GM12878 (cell line): ENCODE data around the gene CAPSL. TPM values are rescaled to one million over a fixed set of nuclear protein-coding genes. Genes with fewer than 3 reads are reported as not detected.

Source experiments
- ATAC-seq: fragments of 200-7000 bp; cut with Tn5 transposase; 3 replicates; pipeline ENCODE4 v1.9.1; 2020; ENCODE audit warnings: mild to moderate bottlenecking, moderate library complexity
- BruUV-seq: library from RNA; stranded (reverse); fragments of 400-500 nt; replicated peaks from 2 replicates; lab custom pipeline; 2021; lab: Mats Ljungman, UMichigan
- CTCF ChIA-PET: fragments of 300-600 bp; sonication (Branson Sonifier 250); formaldehyde crosslinking; extraction: SDS; loops from one replicate; lab custom pipeline; 2021; ENCODE audit warnings: inconsistent platforms; lab: Yijun Ruan, JAX
- POLR2A ChIA-PET: fragments of 350-600 bp; formaldehyde crosslinking; extraction: SDS; loops from one replicate; lab custom pipeline; 2021; ENCODE audit warnings: inconsistent platforms; lab: Charles Lee
- RAD21 ChIA-PET: fragments of 300-600 bp; sonication (Branson Sonifier 250); formaldehyde crosslinking; loops from one replicate; lab custom pipeline; 2023; ENCODE audit warnings: antibody characterized with exemption; ENCODE audit not compliant: unreplicated experiment; lab: Charles Lee
- SMC1A ChIA-PET: fragments of 300-600 bp; sonication (Branson Sonifier 250); formaldehyde crosslinking; loops from one replicate; lab custom pipeline; 2023; ENCODE audit not compliant: unreplicated experiment, uncharacterized antibody; lab: Charles Lee
- DNase-seq: peaks from one replicate; pipeline ENCODE4 v3.0.0-alpha.2; 2011; ENCODE audit warnings: low read depth, low spot score
- FAIRE-seq: peaks from 3 replicates; lab custom pipeline; 2011; peaks lifted over from hg19 to GRCh38; lab: Jason Lieb, UNC
- H2AFZ ChIP-seq: 2 replicates; pipeline ENCODE4 v1.6.0; 2011; ENCODE audit warnings: low read depth, low read length, control low read depth; ENCODE audit not compliant: control insufficient read depth
- H3K27ac ChIP-seq: 2 replicates; pipeline ENCODE4 v1.5.1; 2011; ENCODE audit warnings: control low read depth; ENCODE audit not compliant: control insufficient read depth, insufficient read depth
- H3K27me3 ChIP-seq, 2 experiments: replicated peaks in 1 of 2; 2 replicates each; pipeline versions ENCODE4 v1.6.0 to v1.6.1; 2011; ENCODE audit warnings: low read length in 1 of 2; ENCODE audit not compliant: control insufficient read depth in 2 of 2, insufficient read depth in 2 of 2
- H3K36me3 ChIP-seq, 2 experiments: 2 replicates each; pipeline ENCODE4 v1.5.1; 2011; ENCODE audit warnings: low read length in 1 of 2; ENCODE audit not compliant: control insufficient read depth in 2 of 2, insufficient read depth in 2 of 2
- H3K4me1 ChIP-seq: 2 replicates; pipeline ENCODE4 v1.6.1; 2011; ENCODE audit warnings: mild to moderate bottlenecking, low read length, moderate library complexity, mixed read lengths; ENCODE audit not compliant: control insufficient read depth, insufficient read depth
- H3K4me2 ChIP-seq: 2 replicates; pipeline ENCODE4 v1.6.0; 2011; ENCODE audit warnings: control low read depth; ENCODE audit not compliant: control insufficient read depth, insufficient read depth
- H3K4me3 ChIP-seq: fragments of 200-600 bp; sonication (generic); 2 replicates; pipeline ENCODE4 v1.5.1; 2016
- H3K79me2 ChIP-seq: 2 replicates; pipeline ENCODE4 v1.6.0; 2011; ENCODE audit warnings: low read length; ENCODE audit not compliant: control insufficient read depth, insufficient read depth
- H3K9ac ChIP-seq: 2 replicates; pipeline ENCODE4 v1.8.0; 2011; ENCODE audit warnings: low read length, control low read depth, mixed read lengths; ENCODE audit not compliant: control insufficient read depth, insufficient read depth
- H3K9me3 ChIP-seq: replicated peaks from 3 replicates; pipeline ENCODE4 v1.5.1; 2011; ENCODE audit warnings: mild to moderate bottlenecking, low read length; ENCODE audit not compliant: control insufficient read depth, insufficient read depth
- H4K20me1 ChIP-seq: 2 replicates; pipeline ENCODE4 v1.6.0; 2011; ENCODE audit not compliant: control insufficient read depth, insufficient read depth
- BMI1 ChIP-seq: fragments of 450-650 bp; IDR thresholded peaks from 2 replicates; pipeline ENCODE4 v1.6.1; 2016; ENCODE audit warnings: mild to moderate bottlenecking, moderate library complexity, borderline replicate concordance
- CHD2 ChIP-seq: IDR thresholded peaks from 2 replicates; pipeline ENCODE4 v1.6.1; 2011; ENCODE audit warnings: low read depth, low read length, improper control_type of control experiment, borderline replicate concordance
- EZH2 ChIP-seq: IDR thresholded peaks from 2 replicates; pipeline ENCODE4 v1.6.1; 2012; ENCODE audit warnings: low read depth, mild to moderate bottlenecking, control low read depth, inconsistent platforms, low read length, borderline replicate concordance; ENCODE audit not compliant: control insufficient read depth
- HDAC6 ChIP-seq: fragments of 200-600 bp; sonication (generic); IDR thresholded peaks from one replicate; pipeline ENCODE4 v1.8.0; 2017; ENCODE audit warnings: antibody characterized with exemption; ENCODE audit not compliant: unreplicated experiment
- PAX5 ChIP-seq: IDR thresholded peaks from 2 replicates; pipeline ENCODE4 v1.6.1; 2011; ENCODE audit warnings: low read depth, low read length, borderline replicate concordance
- RFX5 ChIP-seq: IDR thresholded peaks from 2 replicates; pipeline ENCODE4 v1.6.1; 2011; ENCODE audit warnings: low read depth, low read length, improper control_type of control experiment
- RUNX3 ChIP-seq: IDR thresholded peaks from 2 replicates; pipeline ENCODE4 v1.6.1; 2012; ENCODE audit warnings: low read length, inconsistent platforms
- SMC3 ChIP-seq: IDR thresholded peaks from 2 replicates; pipeline ENCODE4 v1.6.1; 2011; ENCODE audit warnings: low read length, improper control_type of control experiment, borderline replicate concordance
- ZNF207 ChIP-seq: fragments of 450-650 bp; IDR thresholded peaks from 2 replicates; pipeline ENCODE4 v1.6.1; 2014; ENCODE audit warnings: antibody characterized with exemption, mild to moderate bottlenecking, borderline replicate concordance
- ZNF217 ChIP-seq: fragments of 450-650 bp; IDR thresholded peaks from 2 replicates; pipeline ENCODE4 v1.6.1; 2017; ENCODE audit warnings: antibody characterized with exemption, mild to moderate bottlenecking
- WGBS: methylation state at CpG from one replicate; pipeline ENCODE4 v1.1.6; 2016; ENCODE audit warnings: low lambda C conversion rate; ENCODE audit not compliant: insufficient replicate concordance, insufficient coverage; ENCODE audit errors: missing lambda C conversion rate; 5-methylcytosine and 5-hydroxymethylcytosine counted together
- in situ Hi-C: fragments of 300-500 bp; cut with MboI; formaldehyde crosslinking; loops from 9 replicates; pipeline ENCODE4 v1.14.3; 2018; ENCODE audit warnings: mixed read lengths
- intact Hi-C: fragments of 100-400 bp; cut with micrococcal nuclease; formaldehyde crosslinking; loops from one replicate; pipeline ENCODE4 v1.14.2; 2022; ENCODE audit not compliant: unreplicated experiment
- polyA plus RNA-seq, 11 experiments: library from polyadenylated mRNA; depleted of rRNA in 4 of 11; unstranded in 6 of 11; stranded (reverse) in 5 of 11; fragments of >200 nt; fragmentation: Nextera tagmentation in 4 of 11; fragmentation: Illumina TruSeq in 1 of 11; extraction: Ambion mirVana in 4 of 11; extraction: Trizol in 1 of 11; gene quantifications; 1 replicate in 1 of 11; 2 replicates in 10 of 11; pipeline versions ENCODE4 v1.2.1 to v1.2.3, GENCODE V29; 2011 to 2016; ENCODE audit warnings: inconsistent platforms in 2 of 11, missing spikeins in 2 of 11, low read depth in 1 of 11
- total RNA-seq, 4 experiments: library from RNA; depleted of rRNA in 3 of 4; stranded (reverse); fragments of >200 nt in 3 of 4; fragmentation: Illumina TruSeq in 1 of 4; extraction: Trizol in 1 of 4; gene quantifications; 2 replicates each; pipeline versions ENCODE4 v1.2.1 to v1.2.3, GENCODE V29; 2013 to 2021
- TF ChIP-seq, protein P1 (sequence below): fragments of 450-650 bp; IDR thresholded peaks from 2 replicates; pipeline ENCODE4 v1.6.1; 2016; ENCODE audit warnings: mild to moderate bottlenecking
- TF ChIP-seq, protein P2 (sequence below): fragments of 450-650 bp; IDR thresholded peaks from 2 replicates; pipeline ENCODE4 v1.6.1; 2018; ENCODE audit warnings: borderline replicate concordance, mild to moderate bottlenecking; ENCODE audit not compliant: partially characterized antibody
- TF ChIP-seq, protein P3 (sequence below): fragments of 450-650 bp; formaldehyde crosslinking; IDR thresholded peaks from 2 replicates; pipeline ENCODE4 v1.5.0; 2022; ENCODE audit warnings: mild to moderate bottlenecking, missing genetic modification characterization

Gene CAPSL
- total and polyA plus RNA-seq, 10 of the 15 experiments (the other 5 are each of a cell fraction or from before 2014, with no cell fraction given): 0.19 to 0.57 (median 0.20) TPM; not detected in 7

DNA sequence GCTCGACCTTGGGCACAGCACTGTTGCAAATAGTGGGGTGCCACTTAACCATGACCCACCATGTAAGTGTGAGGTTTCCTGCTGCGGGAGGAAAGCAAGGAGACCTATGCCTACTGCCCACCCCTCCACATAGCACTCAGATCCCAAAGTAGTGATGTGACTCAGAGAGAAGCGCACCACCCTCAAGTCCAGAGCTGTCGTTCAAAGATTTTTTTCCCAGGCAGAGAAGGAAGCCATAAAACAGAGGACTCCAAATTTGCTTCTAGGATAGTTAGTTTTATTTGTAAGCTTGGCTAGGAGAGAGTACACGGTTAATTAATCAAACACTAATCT, 33.4 kb upstream of the CAPSL start (continued):
- TF ChIP-seq, protein P1, sequence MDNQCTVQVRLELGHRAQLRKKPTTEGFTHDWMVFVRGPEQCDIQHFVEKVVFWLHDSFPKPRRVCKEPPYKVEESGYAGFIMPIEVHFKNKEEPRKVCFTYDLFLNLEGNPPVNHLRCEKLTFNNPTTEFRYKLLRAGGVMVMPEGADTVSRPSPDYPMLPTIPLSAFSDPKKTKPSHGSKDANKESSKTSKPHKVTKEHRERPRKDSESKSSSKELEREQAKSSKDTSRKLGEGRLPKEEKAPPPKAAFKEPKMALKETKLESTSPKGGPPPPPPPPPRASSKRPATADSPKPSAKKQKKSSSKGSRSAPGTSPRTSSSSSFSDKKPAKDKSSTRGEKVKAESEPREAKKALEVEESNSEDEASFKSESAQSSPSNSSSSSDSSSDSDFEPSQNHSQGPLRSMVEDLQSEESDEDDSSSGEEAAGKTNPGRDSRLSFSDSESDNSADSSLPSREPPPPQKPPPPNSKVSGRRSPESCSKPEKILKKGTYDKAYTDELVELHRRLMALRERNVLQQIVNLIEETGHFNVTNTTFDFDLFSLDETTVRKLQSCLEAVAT: no peak
- no peak for TF ChIP-seq RUNX3

DNA sequence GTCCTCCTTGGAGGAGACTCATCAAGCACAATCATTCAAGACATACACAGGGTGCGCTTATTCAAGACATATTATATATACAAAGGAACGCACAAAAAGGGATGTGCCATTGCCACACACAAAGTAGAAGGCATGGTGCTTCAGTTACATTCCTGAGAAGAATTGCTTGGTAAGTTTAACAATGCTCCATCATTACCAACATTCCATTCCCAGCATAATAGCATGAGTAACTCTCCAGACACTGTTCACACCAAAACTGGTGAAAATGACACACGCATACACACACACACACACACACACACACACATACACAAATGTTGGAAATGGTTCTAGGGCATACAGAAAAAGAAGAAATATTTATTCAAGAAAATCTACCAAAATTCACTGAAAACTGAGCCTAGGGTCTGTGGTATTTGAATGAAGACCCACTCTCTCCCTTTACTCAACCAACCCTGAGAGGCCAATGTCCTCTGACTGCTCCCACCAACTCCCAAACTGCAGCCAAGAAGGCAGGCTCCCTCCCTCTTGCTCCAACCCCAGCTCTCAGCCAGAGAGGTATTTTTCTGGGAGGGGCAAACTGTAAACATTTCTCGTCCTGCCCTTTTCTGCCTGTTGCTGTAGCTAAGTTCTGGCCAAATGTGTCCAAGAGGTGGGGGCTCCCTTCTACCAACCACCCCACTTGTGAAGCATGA, 32.9 kb upstream of the CAPSL start:
- Histone ChIP-seq H4K20me1 (no peaks in the 10 kb centered on the region), H3K4me1 (no peaks in the 10 kb centered on the region), H2AFZ (no peak overlapping the region), H3K36me3 (no peaks in the 10 kb centered on the region), H3K9ac (no peak overlapping the region), H3K79me2 (no peaks in the 10 kb centered on the region), H3K4me3 (no peak overlapping the region)
- DNase-seq (no peak), ATAC-seq (no peak)
- SMC1A ChIA-PET: no interaction called here
- POLR2A ChIA-PET: no interaction called here
- intact Hi-C loops: no loop called here
- RAD21 ChIA-PET: no interaction called here
- WGBS: 57% methylated on average over 4 of the region's 4 CpGs
- CTCF ChIA-PET: no interaction called here
- no peak for TF ChIP-seq EZH2
- no peak for TF ChIP-seq PAX5
- TF ChIP-seq ZNF207: no peak
- TF ChIP-seq, protein P2, sequence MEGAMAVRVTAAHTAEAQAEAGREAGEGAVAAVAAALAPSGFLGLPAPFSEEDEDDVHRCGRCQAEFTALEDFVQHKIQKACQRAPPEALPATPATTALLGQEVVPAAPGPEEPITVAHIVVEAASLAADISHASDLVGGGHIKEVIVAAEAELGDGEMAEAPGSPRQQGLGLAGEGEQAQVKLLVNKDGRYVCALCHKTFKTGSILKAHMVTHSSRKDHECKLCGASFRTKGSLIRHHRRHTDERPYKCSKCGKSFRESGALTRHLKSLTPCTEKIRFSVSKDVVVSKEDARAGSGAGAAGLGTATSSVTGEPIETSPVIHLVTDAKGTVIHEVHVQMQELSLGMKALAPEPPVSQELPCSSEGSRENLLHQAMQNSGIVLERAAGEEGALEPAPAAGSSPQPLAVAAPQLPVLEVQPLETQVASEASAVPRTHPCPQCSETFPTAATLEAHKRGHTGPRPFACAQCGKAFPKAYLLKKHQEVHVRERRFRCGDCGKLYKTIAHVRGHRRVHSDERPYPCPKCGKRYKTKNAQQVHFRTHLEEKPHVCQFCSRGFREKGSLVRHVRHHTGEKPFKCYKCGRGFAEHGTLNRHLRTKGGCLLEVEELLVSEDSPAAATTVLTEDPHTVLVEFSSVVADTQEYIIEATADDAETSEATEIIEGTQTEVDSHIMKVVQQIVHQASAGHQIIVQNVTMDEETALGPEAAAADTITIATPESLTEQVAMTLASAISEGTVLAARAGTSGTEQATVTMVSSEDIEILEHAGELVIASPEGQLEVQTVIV: no peak
- no peak for TF ChIP-seq ZNF217
- TF ChIP-seq, protein P1: no peak
- no peak for TF ChIP-seq SMC3
- no peak for TF ChIP-seq HDAC6
- TF ChIP-seq RFX5: no peak
- TF ChIP-seq BMI1: no peak
- no peak for TF ChIP-seq CHD2
- TF ChIP-seq, protein P3, sequence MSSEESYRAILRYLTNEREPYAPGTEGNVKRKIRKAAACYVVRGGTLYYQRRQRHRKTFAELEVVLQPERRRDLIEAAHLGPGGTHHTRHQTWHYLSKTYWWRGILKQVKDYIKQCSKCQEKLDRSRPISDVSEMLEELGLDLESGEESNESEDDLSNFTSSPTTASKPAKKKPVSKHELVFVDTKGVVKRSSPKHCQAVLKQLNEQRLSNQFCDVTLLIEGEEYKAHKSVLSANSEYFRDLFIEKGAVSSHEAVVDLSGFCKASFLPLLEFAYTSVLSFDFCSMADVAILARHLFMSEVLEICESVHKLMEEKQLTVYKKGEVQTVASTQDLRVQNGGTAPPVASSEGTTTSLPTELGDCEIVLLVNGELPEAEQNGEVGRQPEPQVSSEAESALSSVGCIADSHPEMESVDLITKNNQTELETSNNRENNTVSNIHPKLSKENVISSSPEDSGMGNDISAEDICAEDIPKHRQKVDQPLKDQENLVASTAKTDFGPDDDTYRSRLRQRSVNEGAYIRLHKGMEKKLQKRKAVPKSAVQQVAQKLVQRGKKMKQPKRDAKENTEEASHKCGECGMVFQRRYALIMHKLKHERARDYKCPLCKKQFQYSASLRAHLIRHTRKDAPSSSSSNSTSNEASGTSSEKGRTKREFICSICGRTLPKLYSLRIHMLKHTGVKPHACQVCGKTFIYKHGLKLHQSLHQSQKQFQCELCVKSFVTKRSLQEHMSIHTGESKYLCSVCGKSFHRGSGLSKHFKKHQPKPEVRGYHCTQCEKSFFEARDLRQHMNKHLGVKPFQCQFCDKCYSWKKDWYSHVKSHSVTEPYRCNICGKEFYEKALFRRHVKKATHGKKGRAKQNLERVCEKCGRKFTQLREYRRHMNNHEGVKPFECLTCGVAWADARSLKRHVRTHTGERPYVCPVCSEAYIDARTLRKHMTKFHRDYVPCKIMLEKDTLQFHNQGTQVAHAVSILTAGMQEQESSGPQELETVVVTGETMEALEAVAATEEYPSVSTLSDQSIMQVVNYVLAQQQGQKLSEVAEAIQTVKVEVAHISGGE (CRISPR knock-in tag): no peak
- TF ChIP-seq, all 136 proteins: peak for 0
- no peak overlapping the region for H3K27ac ChIP-seq
- no peak overlapping the region for H3K4me2 ChIP-seq
- in situ Hi-C loops: no loop called here
- no peaks in the 10 kb centered on the region for H3K9me3 ChIP-seq
- BruUV-seq: no TSS peak
- no peaks in the 10 kb centered on the region for H3K27me3 ChIP-seq
- no peak for FAIRE-seq
